ENCODE data around the gene C1QTNF5.

GRCh38 chr11:119336744-119337469 is 3.8 kb downstream of the C1QTNF5 start:
- no peak for TF ChIP-seq CTCF (IDR thresholded peaks at IDR 0.05 in 4 of 5, conservative IDR thresholded peaks at IDR 0.05 in 1 of 5)
- TF ChIP-seq POLR2A (IDR thresholded peaks at IDR 0.05) = no peak

Data from gastrocnemius medialis (tissue), 4 donors.